OCI-LY7 (cell line): ENCODE data around the gene PROSER2.

Experiments
- CTCF ChIP-seq: fragments of 200-600 bp; sonication (generic); conservative IDR thresholded peaks from 2 replicates; pipeline ENCODE4 v1.5.1; 2014; ENCODE audit warnings: mild to moderate bottlenecking, antibody characterized with exemption, low read length, moderate library complexity, mixed read lengths
- EZH2phosphoT487 ChIP-seq: fragments of 200-600 bp; sonication (generic); IDR thresholded peaks from 2 replicates; pipeline ENCODE4 v1.6.1; 2018; ENCODE audit warnings: low read depth, borderline replicate concordance, mild to moderate bottlenecking, mixed run types, antibody characterized with exemption, low read length, moderate library complexity, mixed read lengths

DNA sequence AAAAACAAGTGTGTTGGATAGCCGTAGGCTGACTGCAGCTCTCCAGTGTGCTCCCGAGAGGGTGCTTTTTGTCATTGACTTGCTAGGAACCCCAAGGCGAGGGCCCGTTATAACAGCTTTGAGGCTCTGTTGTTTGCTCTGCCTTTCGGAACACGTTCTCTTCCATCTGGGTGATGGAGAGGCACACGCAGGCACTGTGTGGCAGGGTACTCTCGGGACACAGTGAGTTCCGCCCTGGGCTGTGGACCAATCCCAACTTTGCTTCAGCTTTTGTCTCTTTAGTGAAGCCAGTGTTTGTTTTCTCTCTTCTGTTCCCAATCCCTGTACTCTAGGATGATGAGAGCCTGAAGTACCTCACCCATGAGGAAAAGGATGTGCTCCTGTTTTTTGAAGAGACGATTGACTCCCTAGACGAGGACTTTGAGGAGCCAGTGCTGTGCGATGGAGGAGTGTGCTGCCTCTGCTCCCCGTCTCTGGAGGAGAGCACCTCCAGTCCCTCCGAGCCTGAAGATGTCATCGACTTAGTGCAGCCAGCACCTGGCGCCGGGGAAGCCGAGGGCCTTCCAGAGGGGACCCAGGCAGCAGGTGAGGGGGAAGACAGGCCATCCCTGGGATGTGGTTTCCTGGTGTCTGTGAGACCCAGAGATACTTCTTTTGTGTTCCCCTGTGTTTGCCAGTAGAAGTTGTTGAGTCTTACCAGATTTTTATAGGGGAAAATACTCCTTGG lies 43.2 kb downstream of the PROSER2 start:
- TF ChIP-seq CTCF (no peak), EZH2phosphoT487 (no peak)
